Measurements from ENCODE around the gene TNRC18. TPM values are rescaled to one million over a fixed set of nuclear protein-coding genes. Genes with fewer than 3 reads are reported as not detected.
"Not testable (repeated sequence)": the region's sequence is repeated elsewhere in the genome, so short reads cannot be mapped to it uniquely, and the experiment has no call there.

The TNRC18 gene
- total RNA-seq, 1 experiment from 2014 or later: 16.3 TPM

DNA sequence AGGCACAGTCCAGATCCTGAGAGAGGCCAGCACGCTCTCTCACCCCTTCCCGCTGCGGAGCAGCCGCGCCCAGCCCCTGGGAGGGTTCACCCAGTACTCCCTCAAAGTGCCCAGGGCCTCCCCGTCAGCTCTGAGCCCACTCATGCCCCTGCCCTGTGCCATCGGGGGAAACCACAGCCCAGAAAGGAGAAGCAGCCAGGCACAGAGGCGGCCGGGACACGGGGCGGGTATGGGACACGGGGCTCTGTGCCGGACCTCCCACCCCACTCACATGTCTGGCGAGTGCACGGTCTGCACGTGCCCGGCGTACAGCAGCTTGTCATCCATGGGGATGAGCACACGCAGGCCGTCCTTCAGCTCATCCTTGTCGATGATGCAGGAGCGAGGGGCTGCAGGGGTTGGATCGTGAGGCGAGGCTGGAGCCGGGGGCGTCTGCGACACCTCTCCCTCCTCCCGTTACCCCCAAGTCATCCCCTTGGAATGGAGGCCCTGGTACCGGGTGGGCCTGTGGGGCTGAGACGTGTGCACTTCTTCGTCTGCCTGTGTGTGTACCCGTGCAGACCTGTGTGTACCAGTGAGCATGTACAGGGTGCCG lies 102.7 kb downstream of the TNRC18 start:
- no peak for DNase-seq (ENCODE audit: low spot score)

DNA sequence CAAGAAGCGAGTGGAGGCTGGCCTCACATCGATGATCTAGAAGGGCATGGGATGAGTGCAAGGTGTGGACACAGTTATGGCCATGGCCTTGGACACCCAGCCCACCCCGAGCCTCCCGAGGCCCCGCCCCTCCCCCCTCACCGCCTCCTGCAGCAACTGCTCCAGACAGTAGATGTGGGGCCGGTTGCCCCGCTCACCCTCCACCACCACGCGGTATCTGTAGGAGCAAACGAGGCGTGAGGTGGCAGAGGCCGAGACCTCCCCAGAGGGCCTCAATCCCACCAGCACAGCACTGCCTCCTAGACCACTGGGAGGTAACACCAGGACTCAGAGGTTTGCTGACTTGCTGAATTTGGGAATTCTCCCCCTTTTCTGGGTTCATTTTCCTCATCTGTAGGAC lies 103.2 kb downstream of the TNRC18 start:
- no peak for DNase-seq (ENCODE audit: low spot score)

DNA sequence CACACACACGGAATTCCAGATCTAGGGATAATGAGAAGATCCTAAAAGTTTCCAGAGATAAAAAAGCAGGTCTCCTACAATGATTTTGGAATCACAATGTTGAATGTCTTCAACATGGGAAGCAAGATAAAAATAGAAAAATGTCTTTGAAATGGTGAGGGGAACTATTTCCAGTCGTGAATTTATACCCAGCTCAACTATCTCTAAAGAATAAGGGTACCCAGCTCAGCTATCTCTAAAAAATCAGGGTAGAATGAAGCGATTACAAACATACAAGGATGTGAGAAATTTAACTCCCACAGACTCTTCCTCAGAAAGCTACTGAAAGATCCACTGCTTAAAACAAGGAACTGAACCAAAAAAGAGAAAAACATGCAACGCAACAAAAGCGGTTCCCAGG lies 105.0 kb downstream of the TNRC18 start:
- not testable (repeated sequence) for DNase-seq (ENCODE audit: low spot score)

DNA sequence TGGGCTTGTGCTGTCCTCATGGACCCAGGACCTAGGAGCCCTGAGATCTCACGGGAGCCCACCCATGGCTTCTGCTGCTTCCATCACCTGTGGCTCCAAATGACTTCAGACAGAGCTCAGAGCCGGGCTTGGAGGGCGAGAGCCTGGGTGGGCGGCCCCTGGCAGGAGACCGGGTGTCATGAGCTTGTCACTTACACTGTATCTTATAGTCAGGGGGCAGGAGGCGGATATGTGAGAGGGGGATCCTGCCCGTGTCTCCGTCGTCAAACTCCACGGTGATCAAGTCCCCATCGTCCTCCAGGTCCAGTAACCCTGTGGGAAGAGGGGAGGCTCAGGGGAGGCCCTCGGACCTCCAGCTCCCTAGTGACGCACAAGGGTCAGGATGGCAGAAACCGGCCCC lies 107.9 kb downstream of the TNRC18 start:
- no peak for DNase-seq (ENCODE audit: low spot score)

DNA sequence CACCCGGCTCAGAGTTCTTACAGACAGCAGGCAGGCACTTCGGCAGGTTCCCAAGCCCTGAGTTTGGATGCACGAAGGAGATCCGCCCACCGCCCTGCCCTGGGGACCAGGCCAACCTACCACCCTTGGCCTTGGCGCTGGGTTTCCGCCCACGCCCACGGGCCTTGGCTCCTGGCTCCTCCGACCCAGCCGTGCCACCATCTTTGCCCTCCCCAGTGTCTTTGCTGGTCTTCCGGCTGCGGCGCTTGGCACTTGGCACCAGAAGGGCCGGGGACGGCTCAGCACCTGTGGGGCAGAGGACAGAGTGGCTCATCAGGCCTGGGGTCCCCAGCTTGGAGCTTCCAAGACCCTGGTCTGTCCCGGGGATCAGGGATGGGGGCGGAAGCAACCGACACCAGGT lies 108.8 kb downstream of the TNRC18 start:
- no peak for DNase-seq (ENCODE audit: low spot score)

DNA sequence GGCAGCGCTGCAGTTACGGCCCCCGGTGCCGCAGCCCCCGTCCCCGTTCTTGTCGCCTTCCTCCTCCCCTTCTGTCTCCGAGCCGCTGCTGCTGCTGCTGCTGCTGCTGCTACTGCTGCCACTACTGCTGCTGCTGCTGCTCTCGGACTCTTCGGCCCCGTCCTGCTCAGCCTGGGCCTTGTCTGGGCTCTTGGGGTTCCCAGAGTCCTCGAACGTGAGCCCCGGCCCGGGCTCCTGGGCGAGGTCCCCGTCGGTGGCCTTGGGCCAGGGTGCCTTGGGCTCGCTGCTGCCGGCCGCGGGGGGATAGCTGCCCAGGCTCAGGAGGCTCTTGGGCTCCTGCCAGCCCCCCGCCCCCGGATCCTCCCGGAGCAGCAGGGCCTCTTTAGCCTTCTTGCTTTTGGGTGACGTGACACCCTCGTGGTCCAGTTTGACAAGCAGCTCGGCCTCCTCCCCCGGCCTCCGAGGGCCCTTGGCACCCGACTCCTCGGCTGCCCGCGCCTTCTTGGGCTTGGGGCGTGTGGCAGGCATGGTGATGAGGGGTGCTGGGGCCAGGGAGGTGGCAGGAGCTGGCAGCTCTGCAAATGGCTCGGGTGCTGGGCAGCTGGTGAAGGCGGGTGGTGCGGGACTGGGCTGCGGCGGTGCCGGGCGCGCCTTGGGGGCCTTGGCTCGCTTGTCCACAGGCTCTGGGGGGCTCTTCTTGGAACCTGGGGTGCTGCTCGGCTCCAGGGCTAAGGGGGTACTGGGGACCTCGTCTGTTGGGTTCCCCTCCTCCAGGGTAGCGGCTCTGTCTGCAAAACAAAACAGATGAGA lies 110.4 kb downstream of the TNRC18 start:
- DNase-seq (ENCODE audit: low spot score): not testable (repeated sequence)

DNA sequence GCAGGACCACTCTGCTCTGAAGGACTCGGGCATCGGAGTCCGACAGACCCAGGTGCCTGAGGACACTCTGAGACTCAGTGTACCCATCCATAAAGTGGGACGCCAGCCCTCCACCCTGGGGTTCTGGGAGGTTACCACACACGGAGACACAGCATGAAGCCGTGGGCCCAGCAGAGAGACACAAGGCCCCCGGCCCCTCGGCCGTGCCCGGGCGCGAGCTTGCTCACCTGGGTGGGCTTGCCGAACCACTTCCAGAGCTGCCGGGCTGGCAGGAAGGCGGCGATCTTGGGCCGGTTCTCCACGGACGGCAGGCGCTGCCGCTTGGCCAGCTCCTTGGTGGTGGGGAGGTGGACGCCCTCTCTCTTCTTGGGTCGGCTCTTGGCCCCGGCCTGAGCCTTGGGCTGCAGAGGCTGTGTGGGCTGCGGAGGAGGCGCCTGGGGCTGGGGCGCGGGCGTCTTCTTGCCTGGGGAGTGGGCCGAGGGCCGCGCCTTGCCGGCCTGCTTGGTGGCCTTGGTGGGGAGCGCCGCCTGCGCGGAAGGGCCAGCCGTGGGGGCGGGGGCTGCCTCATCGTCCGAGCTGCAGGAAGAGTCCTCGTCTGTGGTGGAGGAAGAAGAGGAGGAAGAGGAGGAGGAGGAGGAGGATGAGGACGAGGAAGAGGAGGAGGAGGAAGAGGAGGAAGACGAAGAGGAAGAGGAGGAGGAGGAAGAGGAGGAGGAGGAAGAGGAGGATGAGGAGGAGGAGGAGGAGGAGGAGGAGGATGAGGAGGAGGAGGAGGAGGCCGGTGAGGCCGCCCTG lies 111.2 kb downstream of the TNRC18 start:
- not testable (repeated sequence) for DNase-seq (ENCODE audit: low spot score)

DNA sequence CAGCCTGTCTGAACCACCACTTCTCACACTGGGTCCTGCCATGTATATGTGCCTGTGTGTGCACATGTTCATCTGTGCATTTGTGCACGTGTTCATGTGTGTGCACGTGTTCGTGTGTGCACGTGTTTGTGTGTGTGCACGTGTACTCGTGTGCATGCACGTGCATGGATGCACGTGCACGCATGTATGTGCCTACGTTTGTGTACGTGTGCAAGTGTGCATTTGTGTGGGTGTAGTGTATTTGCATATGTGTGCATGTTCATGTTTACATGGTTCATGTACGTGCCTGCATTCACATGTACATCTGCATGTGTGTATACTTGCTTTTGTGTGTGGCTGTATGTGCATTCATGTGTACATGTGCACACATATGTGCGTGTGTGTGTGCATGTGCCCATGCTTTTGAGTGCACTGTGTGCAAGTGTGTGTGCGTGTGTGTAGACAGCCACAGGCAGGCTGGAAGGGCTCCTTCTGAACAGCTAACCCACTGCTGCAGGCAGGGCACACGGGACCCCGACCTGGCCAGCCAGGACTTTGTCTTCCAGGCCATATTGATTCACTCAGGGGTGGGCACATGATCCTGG lies 112.7 kb downstream of the TNRC18 start:
- DNase-seq (ENCODE audit: low spot score): no peak

DNA sequence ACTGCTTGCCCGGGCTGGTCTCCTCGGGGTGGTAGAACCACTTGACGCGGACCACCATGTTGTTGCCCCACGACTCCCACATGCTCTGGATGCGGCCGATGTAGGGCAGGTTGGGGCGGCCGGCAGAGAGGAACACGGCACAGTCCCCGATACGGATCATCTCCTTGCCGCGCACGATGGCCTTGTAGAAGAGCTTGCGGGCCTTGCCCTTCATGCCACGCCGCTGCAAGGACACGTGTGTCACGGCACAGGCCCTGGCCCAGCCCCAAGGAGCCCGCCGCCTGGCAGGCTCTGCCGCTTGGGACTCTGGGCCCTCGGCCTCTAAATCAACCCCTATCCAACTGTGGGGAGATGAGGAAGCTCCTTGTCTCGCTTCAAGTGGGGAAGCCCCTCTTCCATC lies 114.5 kb downstream of the TNRC18 start:
- no peak for DNase-seq (ENCODE audit: low spot score)

DNA sequence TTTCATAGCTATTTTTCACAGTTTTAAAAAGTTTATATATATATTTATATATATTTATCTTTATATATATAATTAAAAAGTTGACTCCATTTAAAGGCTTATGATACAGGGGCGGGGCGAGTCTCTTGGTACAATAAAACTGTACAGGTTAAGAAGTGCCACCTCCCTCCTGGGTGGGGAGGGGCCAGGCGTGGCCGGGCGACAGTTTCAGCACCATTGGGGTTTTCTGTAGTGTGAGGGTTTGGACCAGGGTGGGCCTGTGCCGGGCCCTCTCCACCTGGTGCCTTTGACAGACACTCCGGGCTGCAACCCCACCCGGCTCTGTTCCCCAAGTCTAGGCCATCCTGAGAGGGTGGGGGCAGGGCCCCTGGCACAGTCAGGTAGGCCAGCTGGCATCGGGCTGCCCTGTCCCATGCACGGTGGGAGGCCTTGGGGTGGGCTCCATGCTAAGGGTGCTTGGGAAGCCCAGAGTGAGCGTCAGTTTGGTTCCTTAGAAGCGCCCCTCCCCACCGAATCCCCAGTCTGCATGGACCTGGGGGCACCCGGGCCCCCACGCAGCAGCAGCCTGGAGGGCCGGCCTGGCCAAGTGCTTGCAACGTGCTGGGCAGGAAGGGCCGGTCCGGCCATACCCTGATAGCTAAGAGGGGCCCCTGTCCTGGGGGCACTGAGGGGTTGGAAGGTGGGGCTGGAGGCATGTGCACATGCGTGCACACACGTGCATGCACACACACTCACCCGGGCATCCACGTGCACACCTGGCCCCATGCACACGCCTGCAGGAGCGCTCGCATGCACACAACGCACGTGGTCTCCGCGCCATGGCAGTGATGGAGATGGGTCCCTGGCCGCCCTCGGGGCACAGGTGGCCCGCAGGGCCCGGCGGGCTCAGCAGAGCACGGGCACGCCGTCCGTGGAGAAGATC lies 116.2 kb downstream of the TNRC18 start:
- not testable (repeated sequence) for DNase-seq (ENCODE audit: low spot score)

DNA sequence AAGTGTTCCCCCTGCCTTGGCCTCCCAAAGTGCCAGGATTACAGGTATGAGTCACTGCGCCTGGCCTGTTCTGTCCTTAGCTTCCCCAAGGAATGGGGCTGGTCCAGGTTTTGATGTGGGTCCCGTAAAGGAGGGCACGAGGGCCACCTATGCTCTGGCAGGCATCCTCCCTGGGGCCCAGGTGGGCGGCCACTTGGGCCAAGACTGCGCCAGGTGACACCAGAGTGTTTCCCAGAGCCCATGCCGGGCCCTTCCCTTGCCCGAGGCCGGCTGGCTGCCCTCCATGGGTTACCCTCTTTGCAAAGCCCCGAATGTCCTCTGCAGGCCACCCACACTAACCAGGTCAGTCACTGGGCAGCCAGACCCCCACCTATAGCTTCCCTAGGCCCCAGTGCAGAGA lies 118.6 kb downstream of the TNRC18 start:
- not testable (repeated sequence) for DNase-seq (ENCODE audit: low spot score)

DNA sequence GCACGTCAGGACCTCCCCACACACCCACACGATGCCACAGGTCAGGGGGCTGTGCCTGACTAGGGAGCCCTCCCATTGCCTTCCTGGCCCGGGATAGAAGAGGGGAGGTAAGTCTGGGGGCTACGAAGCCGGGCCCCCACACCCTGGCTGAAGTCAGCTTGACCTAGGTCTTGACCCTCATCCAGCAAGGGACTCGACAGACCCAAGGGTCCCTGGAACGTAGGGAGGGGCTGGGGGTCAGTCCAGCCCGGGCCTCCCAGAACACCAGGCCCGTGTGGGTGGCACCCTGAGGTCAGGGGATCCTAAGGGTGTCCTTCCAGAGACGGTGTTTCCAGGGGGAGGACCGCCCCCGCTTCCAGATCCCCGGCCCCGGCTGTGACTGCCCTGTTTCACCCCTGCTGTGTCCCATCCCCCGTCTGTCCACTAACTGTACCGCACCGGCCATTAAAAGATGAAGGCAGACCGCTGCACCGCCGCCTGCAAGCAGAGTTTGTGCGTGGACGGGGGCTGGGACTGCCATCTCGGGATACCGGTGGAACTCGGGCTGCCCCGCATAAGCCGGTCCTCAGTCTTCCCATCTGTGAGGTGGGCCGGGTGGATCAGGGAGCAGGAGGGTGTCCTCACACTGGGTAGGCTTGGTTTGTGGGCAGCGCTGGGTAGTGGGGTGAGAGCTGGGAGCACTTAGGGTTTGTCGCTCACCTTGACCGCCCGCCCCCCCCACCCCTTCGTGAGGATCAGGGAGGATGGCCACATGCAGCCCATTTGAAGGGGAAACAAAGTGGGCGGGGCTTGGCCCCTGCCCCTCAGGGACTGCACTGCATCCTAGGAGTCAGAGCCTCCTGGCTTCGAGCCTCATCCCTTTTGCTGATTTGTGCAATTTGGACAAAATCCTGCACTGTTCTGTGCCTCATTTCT lies 119.8 kb downstream of the TNRC18 start:
- DNase-seq (ENCODE audit: low spot score): no peak

DNA sequence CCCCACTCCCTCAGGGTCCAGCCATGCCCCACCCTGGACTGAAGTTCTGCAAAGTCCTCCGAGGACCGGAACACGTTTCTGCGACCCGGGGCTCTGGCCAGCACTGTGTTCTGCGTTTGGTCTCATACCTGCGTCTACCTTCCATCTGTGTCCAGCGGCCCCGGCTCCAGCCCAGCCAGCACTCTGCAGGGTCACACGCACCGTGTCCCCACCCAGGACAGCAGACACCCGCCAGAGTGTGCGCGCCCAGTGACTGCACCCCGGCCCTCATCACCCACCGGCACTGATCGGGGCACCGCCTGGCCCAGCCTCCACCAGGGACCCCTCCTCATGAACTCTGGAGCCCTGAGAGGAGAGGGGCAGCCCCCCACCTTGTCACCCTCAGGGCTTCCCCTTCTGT lies 120.6 kb downstream of the TNRC18 start:
- no peak for DNase-seq (ENCODE audit: low spot score)

DNA sequence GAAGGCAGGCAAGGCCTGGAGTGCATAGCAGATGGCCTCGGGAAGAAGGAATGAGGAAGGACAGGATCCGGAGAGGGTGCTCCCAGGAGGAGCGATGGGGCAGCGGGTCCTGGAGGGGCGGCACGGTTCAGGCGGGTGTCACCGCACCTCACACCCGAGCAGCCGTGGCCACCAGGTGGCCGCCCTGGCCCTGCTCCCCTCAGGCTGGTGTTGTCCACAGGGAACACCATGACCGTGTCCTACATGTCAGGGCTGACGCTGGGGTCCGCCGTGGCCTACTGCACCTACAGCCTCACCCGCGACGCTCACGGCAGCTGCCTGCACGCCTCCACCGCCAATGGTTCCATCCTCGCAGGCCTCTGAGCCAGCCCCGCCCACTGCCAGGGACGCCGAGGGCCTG lies 121.1 kb downstream of the TNRC18 start:
- no peak for DNase-seq (ENCODE audit: low spot score)

DNA sequence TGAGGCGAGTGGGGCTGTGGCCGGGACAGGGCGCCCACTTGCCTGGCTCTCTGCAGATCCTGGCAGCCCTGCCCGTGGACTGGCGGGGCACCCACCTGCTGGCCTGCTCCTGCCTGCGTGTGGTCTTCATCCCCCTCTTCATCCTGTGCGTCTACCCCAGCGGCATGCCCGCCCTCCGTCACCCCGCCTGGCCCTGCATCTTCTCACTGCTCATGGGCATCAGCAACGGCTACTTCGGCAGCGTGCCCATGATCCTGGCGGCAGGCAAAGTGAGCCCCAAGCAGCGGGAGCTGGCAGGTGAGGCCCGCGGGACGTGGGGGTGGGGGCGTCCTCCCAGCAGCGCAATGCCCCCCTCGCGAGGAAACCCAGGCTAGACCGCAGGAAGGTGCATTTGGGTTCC lies 123.3 kb downstream of the TNRC18 start:
- DNase-seq (ENCODE audit: low spot score): no peak

DNA sequence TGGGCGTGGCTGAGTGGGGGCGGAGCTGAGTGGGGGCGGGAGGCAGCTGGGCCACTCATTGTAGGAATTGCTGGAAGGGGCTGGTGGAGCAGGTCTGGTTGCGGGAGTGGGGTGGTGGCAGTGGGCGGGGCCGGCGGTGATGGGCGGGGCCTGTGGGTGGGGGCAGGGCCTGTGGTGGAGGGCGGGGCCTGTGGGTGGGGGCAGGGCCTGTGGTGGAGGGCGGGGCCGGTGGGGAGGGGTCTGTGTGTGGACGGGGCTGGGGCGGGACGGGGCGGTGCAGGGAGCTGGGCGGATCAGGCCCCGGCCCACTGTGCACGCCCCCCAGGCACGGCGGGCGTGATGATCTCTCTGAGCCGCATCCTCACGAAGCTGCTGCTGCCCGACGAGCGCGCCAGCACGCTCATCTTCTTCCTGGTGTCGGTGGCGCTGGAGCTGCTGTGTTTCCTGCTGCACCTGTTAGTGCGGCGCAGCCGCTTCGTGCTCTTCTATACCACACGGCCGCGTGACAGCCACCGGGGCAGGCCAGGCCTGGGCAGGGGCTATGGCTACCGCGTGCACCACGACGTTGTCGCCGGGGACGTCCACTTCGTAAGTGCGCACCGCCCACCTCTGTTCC lies 126.9 kb downstream of the TNRC18 start:
- DNase-seq (ENCODE audit: low spot score): no peak

DNA sequence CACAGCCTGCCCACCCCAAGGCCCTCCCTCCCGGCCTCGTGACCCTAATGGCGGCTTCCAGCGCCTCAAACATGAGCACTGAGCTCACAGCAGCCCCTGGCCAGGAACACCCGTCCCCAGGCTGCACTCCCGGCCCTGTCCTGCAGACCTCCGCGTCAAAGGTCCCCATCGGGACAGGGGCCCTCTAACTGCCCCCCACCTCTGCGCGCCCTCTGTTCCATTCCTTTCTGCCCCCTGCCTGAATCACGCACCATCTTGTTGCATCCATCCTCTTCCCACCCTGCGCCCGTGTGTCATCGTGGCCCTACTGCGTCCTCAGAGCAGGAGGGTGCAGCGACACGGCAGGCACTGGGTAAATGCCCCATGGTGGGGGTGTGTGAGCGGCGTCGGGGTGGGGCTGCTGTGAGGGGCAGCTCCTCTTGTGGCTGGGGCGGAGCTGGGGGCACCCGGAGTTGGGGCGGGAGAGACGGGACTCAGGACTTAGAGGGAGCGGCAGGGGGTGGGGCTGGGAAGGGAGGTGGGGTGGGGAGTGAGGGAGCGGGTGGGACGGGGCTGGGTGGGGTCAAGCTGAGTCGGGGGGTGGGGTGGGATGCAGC lies 127.5 kb downstream of the TNRC18 start:
- DNase-seq (ENCODE audit: low spot score): no peak

DNA sequence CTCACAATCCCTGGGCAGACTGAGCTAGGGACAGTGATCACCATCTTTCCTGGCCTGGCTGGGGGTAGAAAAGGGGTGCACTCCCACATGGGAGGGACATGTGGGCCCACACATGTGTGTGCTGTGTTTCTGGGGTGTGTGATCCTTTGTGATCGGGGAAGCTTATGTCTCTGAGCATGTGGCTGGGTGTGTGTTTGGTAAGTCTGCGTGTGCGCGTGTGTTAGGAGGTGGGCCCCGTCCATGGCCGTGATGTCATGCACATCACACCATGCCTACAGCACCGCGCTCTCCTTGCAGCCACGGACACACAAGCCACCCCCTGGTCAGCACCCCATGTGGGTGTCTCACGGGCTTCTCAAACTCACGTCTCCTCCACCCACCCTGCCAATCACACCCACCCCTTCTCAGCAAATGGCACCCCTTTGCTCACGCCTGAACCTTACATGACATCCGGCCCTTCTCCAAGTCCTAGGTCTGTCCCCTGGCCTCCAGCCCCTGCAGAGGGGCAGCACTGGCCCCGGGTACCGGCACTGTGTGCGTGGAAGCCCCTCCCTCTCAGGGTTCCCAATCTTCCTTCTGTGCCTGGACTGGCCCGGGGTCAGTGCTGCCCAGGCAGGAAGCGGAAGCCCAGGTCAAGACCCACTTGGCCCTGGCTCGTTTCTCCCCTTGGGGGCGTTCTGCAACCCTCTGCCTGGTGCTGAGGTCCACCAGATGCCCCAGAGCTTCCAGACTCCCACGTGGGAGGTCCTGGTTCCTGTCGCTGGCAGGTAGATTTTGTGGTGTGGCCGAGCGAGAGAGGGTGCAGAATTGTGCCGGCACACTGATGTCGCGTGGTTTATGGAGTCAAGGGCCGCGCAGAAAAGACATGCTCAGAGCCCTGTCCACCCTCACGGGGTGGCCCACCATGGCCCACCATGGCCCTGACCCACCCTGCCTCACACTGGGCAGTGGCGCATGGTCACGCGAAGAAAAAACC lies 128.3 kb downstream of the TNRC18 start:
- no peak for DNase-seq (ENCODE audit: low spot score)

All from H4 (cell line).